ENCODE results near the gene NUDT2.
A peak's percentile ranks its signal among the peaks of the same experiment; 100 is the strongest.
"Not testable (repeated sequence)": the region's sequence is repeated elsewhere in the genome, so short reads cannot be mapped to it uniquely, and the experiment has no call there.

The NUDT2 gene

DNA sequence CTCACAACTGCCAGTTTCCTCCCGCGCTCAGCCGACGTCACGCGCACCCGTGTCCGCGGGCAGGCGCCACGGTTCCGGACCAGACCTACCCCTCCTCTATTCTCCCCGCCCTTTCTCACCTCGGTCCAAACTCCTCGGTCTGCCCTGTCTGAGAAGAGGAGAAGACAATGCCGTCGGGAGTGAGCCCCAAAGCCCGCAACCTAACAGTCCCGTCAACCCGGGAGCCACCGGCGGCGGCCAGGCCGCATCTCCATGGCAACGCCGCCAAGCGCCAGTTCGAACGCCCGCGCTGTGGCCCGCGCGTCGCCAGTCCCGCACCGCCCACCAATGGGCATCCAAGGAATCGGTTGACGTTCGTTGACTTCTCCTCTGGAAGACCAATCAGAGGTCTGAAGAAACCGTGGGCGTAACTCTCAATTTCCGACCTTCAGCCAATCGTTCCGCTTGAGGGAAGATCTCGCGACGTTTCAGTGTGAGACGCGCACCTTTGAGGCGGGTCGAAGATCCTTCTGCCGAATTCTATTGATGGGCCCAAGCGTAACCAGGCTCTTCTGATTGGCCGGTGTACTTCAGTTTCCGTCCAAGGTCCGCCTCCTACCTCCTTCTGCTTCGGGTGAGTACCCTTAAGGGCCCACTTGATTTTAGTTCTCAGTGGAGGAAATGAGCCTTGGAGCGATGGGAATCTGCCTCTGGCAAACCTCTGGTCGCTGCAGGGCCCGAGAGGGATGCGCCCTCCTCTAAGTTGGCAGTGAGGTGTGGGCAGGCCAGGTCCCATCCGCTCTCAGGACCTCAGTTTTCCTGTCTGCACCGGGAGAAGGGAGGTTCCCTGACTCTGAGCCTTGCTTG, at the start of gene NUDT2, which contains the start of gene KIF24:
Gene NUDT2, plus strand, starts transcription at position 583 of the 846 bp plus-strand sequence. CDS start 9,471 bp downstream, outside the sequence.
Gene KIF24, minus strand, starts transcription at position 282 of the 846 bp plus-strand sequence. CDS start 17,922 bp downstream, outside the sequence.
- DNase-seq = peak; percentile 100

DNA sequence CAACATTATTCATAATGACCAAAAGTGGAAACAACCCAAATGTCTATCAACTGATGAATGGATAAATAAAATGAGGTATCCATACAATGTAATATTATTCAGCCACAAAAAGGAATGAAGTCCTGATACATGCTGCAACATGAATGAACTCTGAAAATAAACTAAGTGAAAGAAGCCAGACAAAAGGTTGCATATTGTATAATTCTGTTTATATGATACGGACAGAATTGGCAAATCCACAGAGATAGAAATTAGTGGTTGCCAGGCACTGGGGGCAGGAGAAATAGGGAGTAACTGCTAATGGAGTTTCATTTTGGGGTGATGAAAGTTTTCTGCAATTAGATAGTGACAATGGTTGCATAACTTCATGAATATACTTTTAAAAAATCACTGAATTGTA, 47.3 kb upstream of the NUDT2 start:
- no peak for DNase-seq

DNA sequence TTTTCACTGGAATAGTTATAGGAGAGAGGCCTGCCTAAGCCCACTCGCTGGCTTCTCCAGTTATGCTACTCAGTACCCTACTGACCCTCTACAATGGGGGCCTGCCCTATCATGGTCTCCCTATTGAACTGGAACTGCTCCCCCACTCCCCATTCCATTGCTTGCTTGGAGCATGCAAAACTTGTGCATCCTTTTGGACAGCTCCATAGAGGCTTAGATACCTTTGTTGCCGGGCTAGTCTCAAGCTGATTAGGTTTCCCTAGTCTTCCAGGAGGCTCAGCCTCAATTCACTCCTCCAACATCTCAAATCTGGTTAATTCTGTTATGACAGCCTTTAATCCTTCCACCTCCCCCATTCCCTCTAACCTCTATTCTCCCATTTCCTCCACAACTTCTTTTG, 40.2 kb upstream of the NUDT2 start:
- DNase-seq = no peak

DNA sequence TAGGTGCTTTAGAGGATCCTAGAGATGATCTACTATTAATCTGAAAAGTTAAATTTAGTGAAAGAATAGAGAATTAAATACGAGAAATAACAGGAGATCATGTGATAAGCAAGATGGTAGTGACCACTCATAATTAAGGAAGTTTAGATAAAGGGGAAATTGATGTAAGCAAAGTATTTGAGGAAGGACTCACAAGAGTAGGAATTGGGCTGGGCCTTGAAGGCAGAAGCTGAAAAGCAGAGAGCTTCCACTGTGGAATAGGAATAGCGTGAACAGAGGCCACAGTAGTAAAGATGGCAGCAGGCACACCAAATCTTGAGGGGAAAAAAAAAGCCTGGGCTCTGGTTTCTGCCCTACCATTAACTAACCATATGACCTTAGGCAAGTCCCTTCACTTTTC, 38.3 kb upstream of the NUDT2 start:
- no peak for DNase-seq

DNA sequence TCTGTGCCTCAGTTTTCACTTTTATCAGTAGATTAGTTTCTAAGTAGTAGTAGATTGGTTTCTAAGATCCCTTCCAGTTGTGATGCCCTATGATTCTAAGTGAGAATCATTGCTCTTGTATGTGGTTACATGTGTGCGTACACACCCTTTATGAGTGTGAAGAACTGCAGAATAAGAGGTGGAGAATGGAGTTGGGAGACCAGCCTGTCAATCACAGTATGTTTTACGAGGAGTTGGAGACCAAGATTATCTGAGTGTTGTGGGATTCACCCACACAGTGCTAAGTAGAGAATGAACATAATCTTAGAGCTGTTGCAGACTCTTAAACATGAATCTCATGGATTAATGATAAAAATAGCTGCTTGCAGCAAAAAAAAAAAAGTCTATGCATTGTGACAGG, 37.9 kb upstream of the NUDT2 start:
- DNase-seq = no peak

DNA sequence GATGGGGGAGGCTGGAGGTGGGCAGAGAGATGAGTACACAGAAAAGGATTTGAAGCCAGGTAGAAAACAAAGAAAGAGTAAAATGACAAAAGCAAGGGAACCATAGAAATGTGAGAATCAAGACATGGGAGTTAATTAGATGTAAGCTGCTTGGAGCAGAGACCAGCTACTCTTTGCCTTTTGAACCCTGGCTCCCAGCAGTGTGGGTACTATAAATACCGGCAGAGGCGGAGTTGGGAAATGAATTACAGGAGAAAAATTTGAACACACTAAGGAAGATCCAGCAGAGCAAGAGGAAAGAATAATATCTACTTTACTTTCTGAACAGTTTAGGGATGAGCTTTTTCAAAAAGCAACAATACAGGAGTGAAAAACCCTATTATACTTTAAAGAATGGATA, 36.8 kb upstream of the NUDT2 start:
- DNase-seq = no peak

DNA sequence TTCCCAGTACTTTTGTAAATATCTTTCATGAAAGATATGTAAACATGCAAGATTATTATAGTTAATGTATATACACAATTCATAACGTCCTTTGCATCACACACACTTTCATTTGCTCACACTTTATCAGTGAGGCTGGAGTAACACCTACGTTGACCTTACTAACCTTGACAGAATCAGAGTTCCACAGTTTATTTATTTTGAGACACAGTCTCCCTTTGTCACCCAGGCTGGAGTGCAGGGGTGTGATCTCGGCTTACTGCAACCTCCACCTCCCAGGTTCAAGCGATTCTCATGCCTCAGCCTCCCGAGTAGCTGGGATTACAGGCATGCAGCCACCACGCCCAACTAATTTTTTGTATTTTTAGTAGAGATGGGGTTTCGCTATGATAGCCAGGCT, 28.3 kb upstream of the NUDT2 start:
- not testable (repeated sequence) for DNase-seq

DNA sequence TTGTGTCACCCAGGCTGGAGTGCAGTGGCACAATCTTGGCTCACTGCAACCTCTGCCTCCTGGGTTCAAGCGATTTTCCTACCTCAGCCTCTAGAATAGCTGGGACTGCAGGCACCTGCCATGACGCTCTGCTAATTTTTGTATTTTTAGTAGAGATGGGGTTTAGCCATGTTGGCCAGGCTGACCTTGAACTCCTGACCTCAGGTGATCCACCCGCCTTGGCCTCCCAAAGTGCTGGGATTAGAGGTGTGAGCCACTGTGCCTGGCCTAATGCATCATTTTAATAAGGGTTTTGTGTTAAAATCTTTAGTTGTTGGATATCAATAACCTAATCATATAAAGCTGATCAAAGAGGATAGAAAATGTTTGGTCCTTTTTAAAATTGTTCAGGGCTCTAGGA, 21.1 kb upstream of the NUDT2 start:
- not testable (repeated sequence) for DNase-seq

DNA sequence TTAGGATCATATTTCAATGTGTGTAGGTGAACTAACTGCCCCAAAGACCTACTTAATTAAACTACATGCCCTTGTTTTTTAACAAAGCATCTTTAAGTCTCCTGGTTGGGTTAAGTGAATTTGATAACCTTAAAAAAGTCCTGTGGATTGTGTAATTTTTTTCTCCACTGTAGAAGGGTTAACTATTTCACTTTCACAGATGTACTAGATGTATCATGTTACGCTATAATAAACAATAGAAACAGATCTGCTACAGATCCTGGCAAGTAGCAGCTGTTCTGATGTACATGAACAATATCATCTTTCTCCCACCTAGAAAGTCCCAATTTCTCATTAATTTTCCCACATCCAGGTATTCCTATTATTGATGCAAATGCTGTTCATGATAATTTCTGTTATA, 19.2 kb upstream of the NUDT2 start:
- no peak for DNase-seq

DNA sequence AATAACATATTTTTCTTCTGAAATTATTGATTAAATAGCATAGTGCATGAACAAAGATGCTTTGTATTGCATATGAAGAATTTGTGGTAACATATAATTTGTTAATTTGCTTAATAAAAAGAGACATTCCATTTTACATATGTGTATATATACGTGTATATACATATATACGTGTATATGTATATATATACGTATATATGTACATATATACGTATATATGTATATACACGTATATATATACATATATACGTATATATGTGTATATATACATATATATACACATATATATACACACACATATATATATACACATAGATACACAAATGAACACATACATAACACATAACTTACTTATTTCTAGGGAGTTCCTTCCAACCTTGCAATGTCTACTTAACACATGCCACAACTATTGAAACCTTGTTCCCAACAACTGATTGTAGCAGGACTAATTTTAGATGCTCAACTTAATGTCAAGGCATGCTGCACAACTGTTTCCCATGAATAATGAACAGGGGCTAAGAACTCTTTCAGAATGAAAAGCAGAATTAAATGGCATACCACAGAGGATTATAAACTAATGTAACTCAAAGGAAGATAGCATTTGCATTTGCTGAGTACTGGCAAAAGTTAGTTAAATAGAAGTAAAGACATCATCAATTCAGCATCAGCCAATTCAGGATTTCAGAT, 17.7 kb upstream of the NUDT2 start:
- no peak for DNase-seq

DNA sequence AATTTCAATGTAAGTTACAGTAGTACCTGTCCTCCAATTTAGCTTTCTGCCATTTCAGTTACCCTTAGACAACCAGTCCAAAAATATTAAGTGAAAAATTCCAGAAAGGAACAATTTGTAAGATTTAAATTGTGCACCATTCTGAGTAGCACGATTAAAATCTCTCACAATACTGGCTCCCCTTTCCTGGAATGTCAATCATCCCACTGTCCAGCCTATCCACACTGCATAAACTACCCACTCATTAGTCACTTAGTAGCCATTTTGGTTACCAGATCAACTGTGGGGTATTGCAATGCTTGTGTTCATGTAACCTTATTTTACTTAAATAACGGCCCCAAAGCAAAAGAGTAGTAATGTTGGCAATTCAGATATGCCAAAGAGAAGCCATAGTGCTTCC, 11.9 kb upstream of the NUDT2 start:
- DNase-seq = no peak

DNA sequence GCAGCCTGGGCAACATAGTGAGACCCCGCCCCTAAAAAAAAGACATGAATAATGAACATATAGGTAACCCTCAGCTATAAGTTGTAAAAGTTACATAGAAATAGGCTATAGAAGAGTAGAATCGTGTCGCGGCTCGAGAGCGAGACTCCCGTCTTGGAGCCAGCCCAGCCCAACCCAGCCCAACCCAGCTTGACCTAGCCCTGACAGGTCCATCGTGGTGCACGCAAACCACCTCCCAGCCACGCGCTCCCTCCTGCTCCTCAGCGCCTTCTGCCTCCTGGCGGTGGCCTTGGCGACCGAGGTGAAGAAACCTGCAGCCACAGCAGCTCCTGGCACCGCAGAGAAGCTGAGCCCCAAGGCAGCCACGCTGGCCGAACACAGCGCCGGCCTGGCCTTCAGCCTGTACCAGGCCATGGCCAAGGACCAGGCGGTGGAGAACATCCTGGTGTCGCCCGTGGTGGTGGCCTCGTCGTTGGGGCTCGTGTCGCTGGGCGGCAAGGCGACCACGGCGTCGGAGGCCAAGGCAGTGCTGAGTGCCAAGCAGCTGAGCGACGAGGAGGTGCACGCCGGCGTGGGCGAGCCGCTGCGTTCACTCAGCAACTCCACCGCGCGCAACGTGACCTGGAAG, 11.1 kb upstream of the NUDT2 start:
- no peak for DNase-seq

DNA sequence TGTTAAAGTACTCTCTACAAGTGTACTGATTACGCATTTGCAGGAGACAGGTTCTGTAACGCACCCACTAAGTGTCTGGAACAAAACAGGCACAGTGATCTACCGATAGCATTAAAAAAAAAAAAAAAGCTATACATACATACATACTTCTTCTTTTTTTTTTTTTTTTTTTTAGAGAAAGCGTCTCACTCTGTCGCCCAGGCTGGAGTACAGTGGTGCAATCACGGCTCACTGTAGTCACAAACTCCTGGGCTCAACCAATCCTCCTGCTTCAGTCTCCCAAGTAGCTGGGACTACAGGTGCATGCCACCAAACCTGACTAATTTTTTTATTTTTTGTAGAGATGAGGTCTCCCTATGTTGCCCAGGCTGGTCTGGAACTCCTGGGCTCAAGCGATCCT, 7.9 kb upstream of the NUDT2 start:
- DNase-seq = no peak

DNA sequence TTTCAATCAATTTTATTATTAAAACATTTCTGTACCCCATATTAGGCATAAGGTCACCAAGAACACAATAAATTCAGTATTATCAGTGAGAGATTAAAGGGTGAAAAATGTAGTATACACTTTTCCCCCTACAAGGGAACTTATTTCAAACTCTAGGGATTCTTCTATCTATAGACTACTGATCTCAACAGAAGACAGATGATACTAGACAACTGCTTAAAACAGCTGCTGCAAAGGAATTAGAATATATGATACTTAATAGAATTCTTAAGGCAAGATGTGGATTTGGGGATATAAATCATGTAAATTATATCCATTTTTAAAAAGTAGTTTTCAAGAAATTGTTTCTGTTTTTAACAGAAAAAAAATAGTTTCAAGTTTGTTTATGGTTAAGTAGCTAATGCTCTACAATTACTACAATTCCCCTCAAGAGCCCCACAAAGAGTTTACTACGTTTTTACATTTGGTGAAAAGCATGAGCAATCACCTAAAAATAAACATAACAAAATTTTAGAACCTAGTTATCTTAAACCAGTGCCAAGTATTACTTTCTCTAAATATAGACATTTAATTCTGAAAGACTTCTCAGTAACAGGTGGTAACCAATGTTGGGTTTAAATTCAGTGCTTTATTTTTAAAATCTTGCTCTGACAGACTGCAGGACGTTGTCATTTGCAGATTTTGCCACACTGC, 6.3 kb upstream of the NUDT2 start:
- DNase-seq = no peak

DNA sequence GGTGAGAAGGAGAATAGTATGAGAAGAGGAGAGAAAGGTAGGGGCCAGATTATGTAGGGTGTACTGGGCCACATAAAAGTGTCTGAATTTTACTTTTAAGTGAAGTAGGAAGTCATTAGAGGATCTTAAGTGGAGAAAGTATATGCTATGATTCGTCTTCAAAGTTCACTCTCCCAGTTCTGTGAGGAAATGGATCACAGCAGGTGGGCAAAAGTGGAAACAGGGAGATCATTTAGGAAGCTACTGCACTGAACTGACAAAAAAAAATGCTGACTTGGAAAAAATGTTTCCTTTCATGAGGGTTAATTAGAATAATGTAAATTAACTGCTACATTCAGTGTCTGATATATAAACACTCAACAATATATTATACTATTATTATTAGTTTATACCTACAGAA, 2.7 kb upstream of the NUDT2 start:
- no peak for DNase-seq

DNA sequence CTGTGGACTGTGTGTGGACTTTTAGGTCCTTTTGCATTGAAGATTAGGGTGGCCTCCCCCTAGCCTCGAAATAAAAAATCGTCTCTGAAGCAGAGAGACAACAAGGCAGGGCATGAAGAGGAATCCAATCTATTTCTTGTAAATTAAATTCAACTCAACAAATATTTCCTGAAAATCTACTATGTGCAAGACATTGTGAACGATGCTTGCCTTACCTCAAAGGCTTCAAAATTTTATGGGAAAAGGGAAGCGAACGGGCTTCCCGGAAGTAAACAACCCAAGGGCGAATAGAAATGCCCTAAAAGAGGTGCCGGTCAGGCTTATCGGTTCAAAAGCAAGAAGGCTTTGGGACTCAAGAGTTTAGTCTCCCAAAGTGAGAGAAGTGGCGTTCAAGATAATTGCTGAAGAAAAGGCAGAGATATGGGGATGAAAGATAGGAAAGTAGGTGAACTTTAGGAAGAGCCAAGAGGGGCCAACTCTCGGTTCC, 826 bp upstream of the NUDT2 start:
- DNase-seq = peak; percentile 80

DNA sequence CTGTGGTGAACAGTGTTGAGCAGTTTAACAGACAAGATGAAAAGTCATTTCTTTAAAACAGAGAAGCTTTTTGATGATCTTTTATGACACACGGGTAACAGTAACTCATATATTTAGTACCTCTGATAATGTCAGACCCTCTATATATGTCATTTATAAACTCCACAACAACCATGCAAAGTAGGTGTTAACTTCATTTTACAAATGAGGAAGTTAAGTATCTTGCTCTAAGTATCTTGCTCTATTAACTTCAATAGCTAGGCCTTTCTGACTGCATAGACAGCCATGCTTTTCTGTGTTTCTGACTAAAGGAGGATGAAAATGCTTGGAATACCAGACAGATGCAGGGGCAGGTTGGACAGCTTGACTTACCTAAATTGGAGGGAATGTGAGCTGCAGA, 1.8 kb downstream of the NUDT2 start:
- DNase-seq = peak; percentile 20

DNA sequence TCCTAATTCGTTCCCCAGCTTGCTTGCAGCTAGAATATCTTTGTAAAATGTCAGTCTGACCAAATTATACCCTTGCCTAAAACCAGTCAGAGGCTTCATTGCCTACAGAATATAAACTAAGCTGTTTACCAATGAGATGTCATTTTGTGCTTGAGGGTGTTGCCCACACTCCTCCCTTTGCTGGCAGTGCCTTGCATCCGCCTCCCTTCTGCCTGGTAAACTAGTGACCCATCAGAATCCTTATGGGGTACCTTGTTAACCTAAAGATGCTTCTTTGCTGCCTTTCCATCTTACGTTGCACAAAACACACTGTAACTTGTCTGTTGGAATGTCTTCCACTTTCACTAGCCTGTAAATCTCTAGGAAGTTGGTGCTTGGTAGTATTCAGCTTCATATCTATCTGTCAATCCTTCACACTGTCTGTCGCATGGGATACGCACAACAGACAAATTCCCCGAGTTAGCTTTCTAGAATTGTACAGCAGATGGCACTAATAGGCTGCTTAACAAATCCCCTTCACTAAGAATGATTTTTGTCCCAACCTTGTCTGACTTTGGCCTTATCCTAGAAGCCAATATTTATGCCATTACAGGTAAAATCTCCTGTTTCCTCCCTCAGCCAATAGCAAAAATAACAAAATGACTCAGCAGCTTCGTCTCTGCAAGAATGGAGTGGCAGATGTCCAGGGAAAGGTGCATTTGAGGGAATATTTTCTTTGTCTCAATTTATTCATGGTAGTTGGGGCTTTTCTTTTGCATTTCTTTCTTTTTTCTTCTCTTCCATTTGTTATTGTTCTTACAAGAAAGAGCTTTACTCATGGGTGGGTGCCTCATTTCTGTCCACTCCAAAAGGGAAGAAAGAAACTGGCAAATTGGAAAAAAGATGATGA, 3.0 kb downstream of the NUDT2 start:
- DNase-seq = peak; percentile 81

DNA sequence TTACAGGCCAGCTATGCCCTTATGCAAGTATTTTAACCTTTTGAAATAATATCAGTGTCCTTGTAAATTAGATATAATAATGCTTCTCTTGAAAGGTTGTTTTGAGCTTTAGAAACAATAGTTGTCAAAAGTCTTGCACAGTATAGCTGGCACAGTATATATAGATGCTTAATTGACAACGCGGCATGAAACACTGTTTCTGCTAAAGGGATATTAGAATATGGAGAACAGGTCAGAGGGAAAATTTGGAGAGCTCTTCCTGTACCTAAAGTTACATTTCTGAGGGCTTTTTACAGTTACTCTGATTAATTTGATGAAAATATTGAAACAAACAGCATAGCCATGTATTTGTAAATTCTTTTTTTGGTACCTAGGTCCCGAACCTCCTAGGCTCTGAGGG, 4.5 kb downstream of the NUDT2 start:
- DNase-seq = no peak

DNA sequence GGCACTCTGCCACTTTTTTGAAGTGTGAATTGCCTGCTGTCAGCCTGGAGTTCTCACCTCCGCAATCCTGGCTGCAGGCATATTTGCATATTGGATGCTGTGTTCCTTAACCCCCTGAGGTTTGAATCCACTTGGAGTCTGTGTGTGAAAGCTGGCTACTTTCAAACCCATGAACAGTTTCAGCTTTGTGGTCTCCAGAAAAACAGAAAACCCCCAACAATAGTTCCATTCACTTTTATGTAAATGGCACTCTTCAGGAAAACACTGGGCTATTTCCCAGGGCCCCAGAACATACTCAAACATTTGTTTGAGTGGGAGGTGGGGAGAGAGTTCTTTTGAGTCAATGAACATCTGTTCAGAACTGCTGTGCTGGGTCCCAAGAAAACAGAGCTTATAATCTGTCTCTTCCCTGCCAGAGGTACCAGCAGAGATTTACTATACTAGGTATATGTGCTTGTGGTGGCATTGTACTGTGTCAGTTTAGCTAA, 5.0 kb downstream of the NUDT2 start:
- DNase-seq = no peak

DNA sequence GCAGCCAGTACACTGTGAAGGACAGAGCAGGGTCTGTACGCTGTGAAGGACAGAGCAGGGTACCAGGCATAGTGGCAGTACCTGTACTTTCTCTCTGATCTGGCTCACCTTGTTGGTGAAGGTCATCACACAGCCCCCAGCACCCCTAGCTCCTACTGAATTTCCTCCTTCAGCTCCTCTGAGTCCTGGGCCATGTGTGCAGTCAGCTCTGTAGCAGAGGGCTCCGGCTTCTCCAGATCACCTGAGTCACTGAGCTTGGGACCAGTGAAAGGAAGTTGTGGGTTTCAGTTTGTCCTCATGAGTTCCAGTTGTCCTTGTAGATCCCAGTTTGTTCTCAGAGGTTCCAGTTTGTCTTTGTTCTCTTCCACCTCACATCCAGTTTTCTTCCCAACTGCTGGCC, 5.5 kb downstream of the NUDT2 start:
- DNase-seq = no peak

DNA sequence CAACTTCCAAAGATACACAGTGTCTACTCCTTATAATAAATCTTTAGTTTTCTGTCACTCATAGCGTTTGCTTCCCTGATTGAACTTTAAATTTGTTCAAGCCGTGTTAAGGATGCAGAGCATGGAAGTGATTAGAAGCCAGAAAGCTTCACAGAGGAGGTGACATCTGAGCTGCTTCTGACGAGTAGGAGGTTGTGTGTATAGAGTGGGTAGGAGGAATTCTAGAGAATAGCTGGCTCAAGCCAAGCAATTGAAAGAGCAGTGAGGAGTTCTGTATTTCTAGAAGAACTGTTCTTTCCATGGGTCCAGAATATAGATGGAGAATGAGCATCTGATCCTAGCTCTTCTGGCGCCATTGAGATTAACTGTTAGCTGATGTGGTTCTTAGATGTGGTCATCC, 6.0 kb downstream of the NUDT2 start:
- DNase-seq = no peak
